ENCODE results near the gene RNASEL. TPM values are rescaled to one million over a fixed set of nuclear protein-coding genes. Genes with fewer than 3 reads are reported as not detected.

The RNASEL gene
- polyA plus RNA-seq, 1 of the 3 experiments (the other 2 are of a cell fraction) = not detected

DNA sequence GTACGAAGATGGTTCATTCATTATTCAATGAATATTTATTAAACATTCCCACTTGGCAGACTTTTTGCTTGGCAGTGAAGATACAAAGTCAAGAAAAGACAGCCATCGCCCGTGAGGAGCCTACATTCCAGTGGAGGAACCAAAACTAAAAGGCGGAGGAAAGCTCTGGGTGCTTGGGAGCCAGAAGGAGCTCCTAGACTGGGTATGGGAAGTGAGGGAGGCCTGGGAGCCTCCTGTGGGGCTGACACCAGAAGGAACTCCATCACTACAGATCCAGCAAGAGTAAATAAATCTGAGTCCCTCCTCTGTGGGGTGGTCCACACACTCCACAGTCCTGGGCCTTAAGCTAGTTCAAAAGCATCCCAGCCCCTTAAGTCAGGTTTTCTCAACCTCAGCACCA, 14.9 kb downstream of the RNASEL start:
- Histone ChIP-seq H3K9me3 (no peaks in the 10 kb centered on the region), H3K79me2 (ENCODE audit: insufficient read depth) (no peaks in the 10 kb centered on the region), H3K36me3 (replicated peaks in 1 of 2; ENCODE audit: control insufficient read depth in 1 of 2, insufficient read depth in 2 of 2, low read length in 1 of 2) (no peaks in the 10 kb centered on the region), H3K4me1 (ENCODE audit: control insufficient read depth in 1 of 2, insufficient read depth in 2 of 2, low read depth in 1 of 2, low read length in 1 of 2) (no peaks in the 10 kb centered on the region), H3K4me3 (ENCODE audit: low read depth in 2 of 2, low read length in 1 of 2) (no peak overlapping the region), H3F3A (replicated peaks; ENCODE audit: insufficient read depth) (no peaks in the 10 kb centered on the region), H3K27ac (ENCODE audit: low read depth in 2 of 2, low read length in 1 of 2) (no peak overlapping the region), H3K9ac (no peak overlapping the region), H3K27me3 (ENCODE audit: insufficient read depth) (no peaks in the 10 kb centered on the region; the same call in 1 of the 2 replicates), H3K4me2 (no peak overlapping the region), H3K9me2 (no peaks in the 10 kb centered on the region), H4K20me1 (ENCODE audit: insufficient read depth) (no peaks in the 10 kb centered on the region), H2AFZ (ENCODE audit: low read depth) (no peak overlapping the region)
- TF ChIP-seq RAD21 (IDR thresholded peaks at IDR 0.05; ENCODE audit: low read length) = no peak
- no peak for TF ChIP-seq FOXM1 (IDR thresholded peaks at IDR 0.05; ENCODE audit: low read depth)
- TF ChIP-seq CHD2 (IDR thresholded peaks at IDR 0.05; ENCODE audit: low read length, partially characterized antibody) = no peak
- no peak for TF ChIP-seq MEF2A (IDR thresholded peaks at IDR 0.05; ENCODE audit: borderline replicate concordance, low read depth)
- TF ChIP-seq, protein P1, sequence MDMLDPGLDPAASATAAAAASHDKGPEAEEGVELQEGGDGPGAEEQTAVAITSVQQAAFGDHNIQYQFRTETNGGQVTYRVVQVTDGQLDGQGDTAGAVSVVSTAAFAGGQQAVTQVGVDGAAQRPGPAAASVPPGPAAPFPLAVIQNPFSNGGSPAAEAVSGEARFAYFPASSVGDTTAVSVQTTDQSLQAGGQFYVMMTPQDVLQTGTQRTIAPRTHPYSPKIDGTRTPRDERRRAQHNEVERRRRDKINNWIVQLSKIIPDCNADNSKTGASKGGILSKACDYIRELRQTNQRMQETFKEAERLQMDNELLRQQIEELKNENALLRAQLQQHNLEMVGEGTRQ (IDR thresholded peaks at IDR 0.05; ENCODE audit: borderline replicate concordance, low read depth, low read length) = no peak
- WGBS (ENCODE audit: low lambda C conversion rate) = 73% methylated on average over 4 of the region's 4 CpGs
- ChIA-PET CTCF (interaction anchor here (0.9 to 1.7 kb wide), 3 partner anchors 11 to 27 kb away, joined by 3 to 6 read pairs (median 3); no protein-coding TSS in a partner anchor), POLR2A (no interaction called here)
- DNase-seq = no peak

DNA sequence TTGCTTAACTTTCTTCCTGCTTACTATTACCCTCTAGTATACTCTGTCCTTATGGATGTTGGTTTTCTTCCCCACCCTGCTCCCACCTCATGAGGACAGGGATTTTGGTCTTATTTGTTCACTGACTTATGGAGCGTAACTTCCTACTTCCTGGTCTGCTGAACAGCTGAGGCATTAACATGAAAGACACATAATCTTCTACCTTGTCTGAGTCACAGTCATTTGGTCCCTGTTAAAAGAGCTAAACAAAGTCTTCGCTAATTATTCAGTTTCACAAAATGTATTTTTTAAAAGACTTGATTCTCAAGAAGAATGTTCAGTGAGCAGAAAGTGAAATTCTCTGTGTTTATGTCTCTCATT, 18.5 kb downstream of the RNASEL start:
- POLR2A ChIA-PET = no interaction called here
- H3K9ac ChIP-seq = no peak overlapping the region
- H3K36me3 ChIP-seq (replicated peaks in 1 of 2; ENCODE audit: control insufficient read depth in 1 of 2, insufficient read depth in 2 of 2, low read length in 1 of 2) = no peaks in the 10 kb centered on the region
- H2AFZ ChIP-seq (ENCODE audit: low read depth) = no peak overlapping the region
- CTCF ChIA-PET = no interaction called here
- H3K79me2 ChIP-seq (ENCODE audit: insufficient read depth) = no peaks in the 10 kb centered on the region
- H3K4me1 ChIP-seq (ENCODE audit: control insufficient read depth in 1 of 2, insufficient read depth in 2 of 2, low read depth in 1 of 2, low read length in 1 of 2) = no peaks in the 10 kb centered on the region
- no peak for DNase-seq
- H4K20me1 ChIP-seq (ENCODE audit: insufficient read depth) = no peaks in the 10 kb centered on the region
- H3K27me3 ChIP-seq (ENCODE audit: insufficient read depth) = no peaks in the 10 kb centered on the region
- no peaks in the 10 kb centered on the region for H3K9me3 ChIP-seq
- H3K27ac ChIP-seq (ENCODE audit: low read depth in 2 of 2, low read length in 1 of 2) = no peak overlapping the region
- 64% methylated on average over 2 of the region's 2 CpGs for whole genome bisulfite sequencing (ENCODE audit: low lambda C conversion rate)
- no peaks in the 10 kb centered on the region for H3F3A ChIP-seq (replicated peaks; ENCODE audit: insufficient read depth)
- H3K4me3 ChIP-seq (ENCODE audit: low read depth in 2 of 2, low read length in 1 of 2) = no peak overlapping the region
- no peak for TF ChIP-seq ELF1 (IDR thresholded peaks at IDR 0.05)
- no peak for TF ChIP-seq EZH2phosphoT487 (IDR thresholded peaks at IDR 0.05; ENCODE audit: borderline replicate concordance, low read depth)
- no peak for TF ChIP-seq TEAD4 (IDR thresholded peaks at IDR 0.05; ENCODE audit: borderline replicate concordance, insufficient read depth)
- TF ChIP-seq, protein P2, sequence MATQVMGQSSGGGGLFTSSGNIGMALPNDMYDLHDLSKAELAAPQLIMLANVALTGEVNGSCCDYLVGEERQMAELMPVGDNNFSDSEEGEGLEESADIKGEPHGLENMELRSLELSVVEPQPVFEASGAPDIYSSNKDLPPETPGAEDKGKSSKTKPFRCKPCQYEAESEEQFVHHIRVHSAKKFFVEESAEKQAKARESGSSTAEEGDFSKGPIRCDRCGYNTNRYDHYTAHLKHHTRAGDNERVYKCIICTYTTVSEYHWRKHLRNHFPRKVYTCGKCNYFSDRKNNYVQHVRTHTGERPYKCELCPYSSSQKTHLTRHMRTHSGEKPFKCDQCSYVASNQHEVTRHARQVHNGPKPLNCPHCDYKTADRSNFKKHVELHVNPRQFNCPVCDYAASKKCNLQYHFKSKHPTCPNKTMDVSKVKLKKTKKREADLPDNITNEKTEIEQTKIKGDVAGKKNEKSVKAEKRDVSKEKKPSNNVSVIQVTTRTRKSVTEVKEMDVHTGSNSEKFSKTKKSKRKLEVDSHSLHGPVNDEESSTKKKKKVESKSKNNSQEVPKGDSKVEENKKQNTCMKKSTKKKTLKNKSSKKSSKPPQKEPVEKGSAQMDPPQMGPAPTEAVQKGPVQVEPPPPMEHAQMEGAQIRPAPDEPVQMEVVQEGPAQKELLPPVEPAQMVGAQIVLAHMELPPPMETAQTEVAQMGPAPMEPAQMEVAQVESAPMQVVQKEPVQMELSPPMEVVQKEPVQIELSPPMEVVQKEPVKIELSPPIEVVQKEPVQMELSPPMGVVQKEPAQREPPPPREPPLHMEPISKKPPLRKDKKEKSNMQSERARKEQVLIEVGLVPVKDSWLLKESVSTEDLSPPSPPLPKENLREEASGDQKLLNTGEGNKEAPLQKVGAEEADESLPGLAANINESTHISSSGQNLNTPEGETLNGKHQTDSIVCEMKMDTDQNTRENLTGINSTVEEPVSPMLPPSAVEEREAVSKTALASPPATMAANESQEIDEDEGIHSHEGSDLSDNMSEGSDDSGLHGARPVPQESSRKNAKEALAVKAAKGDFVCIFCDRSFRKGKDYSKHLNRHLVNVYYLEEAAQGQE (IDR thresholded peaks at IDR 0.05; ENCODE audit: low read depth, low read length) = no peak
- TF ChIP-seq, protein P3, sequence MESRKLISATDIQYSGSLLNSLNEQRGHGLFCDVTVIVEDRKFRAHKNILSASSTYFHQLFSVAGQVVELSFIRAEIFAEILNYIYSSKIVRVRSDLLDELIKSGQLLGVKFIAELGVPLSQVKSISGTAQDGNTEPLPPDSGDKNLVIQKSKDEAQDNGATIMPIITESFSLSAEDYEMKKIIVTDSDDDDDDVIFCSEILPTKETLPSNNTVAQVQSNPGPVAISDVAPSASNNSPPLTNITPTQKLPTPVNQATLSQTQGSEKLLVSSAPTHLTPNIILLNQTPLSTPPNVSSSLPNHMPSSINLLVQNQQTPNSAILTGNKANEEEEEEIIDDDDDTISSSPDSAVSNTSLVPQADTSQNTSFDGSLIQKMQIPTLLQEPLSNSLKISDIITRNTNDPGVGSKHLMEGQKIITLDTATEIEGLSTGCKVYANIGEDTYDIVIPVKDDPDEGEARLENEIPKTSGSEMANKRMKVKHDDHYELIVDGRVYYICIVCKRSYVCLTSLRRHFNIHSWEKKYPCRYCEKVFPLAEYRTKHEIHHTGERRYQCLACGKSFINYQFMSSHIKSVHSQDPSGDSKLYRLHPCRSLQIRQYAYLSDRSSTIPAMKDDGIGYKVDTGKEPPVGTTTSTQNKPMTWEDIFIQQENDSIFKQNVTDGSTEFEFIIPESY (IDR thresholded peaks at IDR 0.05; ENCODE audit: borderline replicate concordance, low read depth) = no peak
- TF ChIP-seq, protein P1 (IDR thresholded peaks at IDR 0.05; ENCODE audit: borderline replicate concordance, low read depth, low read length) = no peak
- TF ChIP-seq FOXJ3 (CRISPR knock-in tag; IDR thresholded peaks at IDR 0.05) = no peak
- TF ChIP-seq MXI1 (IDR thresholded peaks at IDR 0.05; ENCODE audit: low read depth, low read length) = no peak
- TF ChIP-seq SIN3A (IDR thresholded peaks at IDR 0.05; ENCODE audit: borderline replicate concordance, low read depth, low read length) = no peak
- TF ChIP-seq RCOR1 (IDR thresholded peaks at IDR 0.05; ENCODE audit: low read length) = no peak
- TF ChIP-seq TAF1 (IDR thresholded peaks at IDR 0.05; ENCODE audit: borderline replicate concordance, low read depth, low read length) = no peak
- H3K9me2 ChIP-seq = no peaks in the 10 kb centered on the region
- H3K4me2 ChIP-seq = no peak overlapping the region
